GM12865 (cell line): ENCODE data around the gene SLC5A10.

Experiments used
- DNase-seq: peaks from one replicate; pipeline ENCODE4 v3.0.0; 2010; ENCODE audit warnings: low read depth
- H3K4me3 ChIP-seq: 2 replicates; pipeline ENCODE4 v1.5.1; 2011; ENCODE audit warnings: mild to moderate bottlenecking, low read depth, low read length, control low read depth
- TF ChIP-seq, protein P1 (sequence below): IDR thresholded peaks from 2 replicates; pipeline ENCODE4 v1.5.1; 2011; ENCODE audit warnings: low read length, control low read depth, low read depth, inconsistent platforms; ENCODE audit not compliant: insufficient read depth; ENCODE audit errors: missing control alignments

SLC5A10 gene

DNA sequence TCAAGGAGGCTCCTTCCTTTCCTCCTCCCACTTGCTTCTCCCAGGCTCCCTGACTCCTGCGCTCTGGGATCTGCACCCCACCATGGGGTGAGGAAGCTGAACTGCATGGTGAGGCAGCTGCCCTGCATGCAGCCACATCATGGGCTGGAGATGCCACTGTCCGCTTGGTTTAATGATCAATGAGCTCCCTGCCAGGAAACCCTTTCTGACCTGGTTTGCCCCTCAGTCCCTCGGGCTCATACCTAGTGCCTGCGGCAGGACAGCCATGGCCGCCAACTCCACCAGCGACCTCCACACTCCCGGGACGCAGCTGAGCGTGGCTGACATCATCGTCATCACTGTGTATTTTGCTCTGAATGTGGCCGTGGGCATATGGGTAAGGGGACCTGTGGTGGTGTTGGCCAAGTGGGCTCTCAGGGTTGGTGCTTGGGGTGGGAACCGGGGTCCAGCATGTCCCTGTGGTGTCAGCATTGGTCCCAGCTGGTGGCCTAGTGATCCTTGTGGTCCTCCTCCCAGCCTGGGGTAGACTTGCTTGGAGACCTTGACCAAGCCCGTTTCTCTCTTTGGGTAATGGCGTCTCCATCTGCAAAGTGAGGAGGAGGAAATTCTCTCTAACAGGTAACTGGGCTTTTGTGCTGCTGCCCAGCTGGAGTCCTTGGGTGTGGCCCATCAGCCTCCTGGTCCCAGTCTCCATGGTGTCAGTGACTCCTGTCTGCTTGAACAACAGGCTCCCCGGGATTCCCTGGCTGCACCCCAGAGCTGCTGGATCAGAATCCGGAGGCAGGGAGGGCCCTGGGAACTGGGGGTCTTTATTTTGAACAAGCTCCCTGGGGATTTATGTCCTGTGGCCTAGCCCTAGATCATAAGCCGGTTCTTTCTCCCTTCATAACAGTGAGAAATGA, at the start of gene SLC5A10:
TSS of gene SLC5A10 (plus strand) at position 225 of the 902 bp plus-strand sequence. CDS start at position 266, 41 bp downstream.
- DNase-seq = no peak
- TF ChIP-seq, protein P1, sequence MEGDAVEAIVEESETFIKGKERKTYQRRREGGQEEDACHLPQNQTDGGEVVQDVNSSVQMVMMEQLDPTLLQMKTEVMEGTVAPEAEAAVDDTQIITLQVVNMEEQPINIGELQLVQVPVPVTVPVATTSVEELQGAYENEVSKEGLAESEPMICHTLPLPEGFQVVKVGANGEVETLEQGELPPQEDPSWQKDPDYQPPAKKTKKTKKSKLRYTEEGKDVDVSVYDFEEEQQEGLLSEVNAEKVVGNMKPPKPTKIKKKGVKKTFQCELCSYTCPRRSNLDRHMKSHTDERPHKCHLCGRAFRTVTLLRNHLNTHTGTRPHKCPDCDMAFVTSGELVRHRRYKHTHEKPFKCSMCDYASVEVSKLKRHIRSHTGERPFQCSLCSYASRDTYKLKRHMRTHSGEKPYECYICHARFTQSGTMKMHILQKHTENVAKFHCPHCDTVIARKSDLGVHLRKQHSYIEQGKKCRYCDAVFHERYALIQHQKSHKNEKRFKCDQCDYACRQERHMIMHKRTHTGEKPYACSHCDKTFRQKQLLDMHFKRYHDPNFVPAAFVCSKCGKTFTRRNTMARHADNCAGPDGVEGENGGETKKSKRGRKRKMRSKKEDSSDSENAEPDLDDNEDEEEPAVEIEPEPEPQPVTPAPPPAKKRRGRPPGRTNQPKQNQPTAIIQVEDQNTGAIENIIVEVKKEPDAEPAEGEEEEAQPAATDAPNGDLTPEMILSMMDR = peak; percentile 7
- H3K4me3 ChIP-seq = no peak within 1 kb of the TSS

DNA sequence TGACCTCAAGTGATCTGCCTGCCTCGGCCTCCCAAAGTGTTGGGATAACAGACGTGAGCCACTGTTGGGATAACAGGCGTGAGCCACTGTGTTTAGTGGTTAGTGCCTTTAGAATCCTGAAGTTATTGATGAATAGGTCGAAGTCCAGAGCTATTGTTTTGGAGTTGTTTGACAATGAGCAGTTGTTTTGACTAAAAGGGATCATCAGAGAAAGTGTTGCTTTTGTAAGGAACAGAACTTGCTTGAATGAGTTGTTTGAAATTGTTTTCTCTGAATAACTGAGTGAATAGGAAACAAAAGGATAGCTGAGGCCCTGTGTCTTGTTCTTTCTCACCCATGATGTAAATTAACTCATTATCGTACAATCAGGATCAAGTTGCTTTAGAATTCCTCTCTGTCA, 47.5 kb upstream of the SLC5A10 start:
- no peak overlapping the region for H3K4me3 ChIP-seq
- no peak for DNase-seq
- TF ChIP-seq, protein P1 = no peak

DNA sequence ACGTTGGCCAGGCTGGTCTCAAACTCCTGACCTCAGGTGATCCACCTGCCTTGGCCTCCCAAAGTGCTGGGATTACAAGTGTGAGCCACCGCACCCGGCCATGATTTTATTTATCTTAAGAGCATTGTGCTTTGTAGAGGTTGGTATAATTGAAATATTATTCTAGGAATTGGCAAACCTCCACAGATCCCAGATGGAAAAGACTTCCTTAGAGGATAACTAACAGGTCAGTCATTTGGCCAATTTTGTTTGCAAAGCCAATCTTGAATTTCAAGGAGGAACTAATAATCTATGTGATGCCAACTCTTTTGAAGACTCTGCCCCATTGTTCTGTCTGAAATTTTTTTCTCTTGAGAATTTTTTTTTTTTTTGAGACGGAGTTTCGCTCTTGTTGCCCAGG, 46.7 kb upstream of the SLC5A10 start:
- TF ChIP-seq, protein P1 = no peak
- no peak overlapping the region for H3K4me3 ChIP-seq
- DNase-seq = no peak

DNA sequence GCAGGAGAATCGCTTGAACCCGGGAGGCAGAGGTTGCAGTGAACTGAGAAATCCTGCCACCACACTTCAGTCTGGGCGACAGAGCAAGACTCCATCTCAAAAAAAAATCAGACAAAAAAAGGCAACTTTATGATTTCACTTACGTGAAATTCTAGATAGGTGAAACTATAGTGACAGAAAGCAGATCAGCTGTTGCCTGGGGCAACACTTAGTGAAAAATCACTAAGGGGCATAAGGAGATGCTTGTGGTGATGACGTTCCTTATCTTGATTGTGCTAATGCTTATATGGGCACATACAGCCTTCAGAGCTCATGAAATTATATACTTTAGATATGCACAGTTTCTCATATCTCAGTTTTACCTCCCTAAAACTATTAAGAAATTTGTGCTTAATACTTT, 41.6 kb upstream of the SLC5A10 start:
- TF ChIP-seq, protein P1 = no peak
- DNase-seq = no peak
- no peak overlapping the region for H3K4me3 ChIP-seq

DNA sequence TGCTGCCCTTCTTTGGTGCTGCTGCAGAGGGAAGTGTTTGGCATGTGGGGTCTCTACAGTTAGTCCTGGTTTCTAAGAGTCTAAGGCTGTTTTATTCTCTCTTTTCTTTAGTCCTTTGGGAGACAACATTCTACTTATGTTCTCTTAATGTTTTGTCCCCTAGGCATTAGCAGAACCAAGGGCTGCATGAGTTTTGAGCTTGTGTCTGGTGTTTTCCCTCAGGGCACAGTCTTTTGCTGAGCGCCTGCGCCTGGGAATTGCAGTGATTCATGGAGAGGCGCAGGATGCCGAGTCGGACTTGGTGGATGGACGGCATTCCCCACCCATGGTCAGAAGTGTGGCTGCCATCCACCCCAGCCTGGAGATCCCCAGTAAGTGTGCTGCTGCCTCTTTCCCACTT, 41.1 kb upstream of the SLC5A10 start:
- no peak for DNase-seq
- H3K4me3 ChIP-seq = no peak overlapping the region
- TF ChIP-seq, protein P1 = no peak

DNA sequence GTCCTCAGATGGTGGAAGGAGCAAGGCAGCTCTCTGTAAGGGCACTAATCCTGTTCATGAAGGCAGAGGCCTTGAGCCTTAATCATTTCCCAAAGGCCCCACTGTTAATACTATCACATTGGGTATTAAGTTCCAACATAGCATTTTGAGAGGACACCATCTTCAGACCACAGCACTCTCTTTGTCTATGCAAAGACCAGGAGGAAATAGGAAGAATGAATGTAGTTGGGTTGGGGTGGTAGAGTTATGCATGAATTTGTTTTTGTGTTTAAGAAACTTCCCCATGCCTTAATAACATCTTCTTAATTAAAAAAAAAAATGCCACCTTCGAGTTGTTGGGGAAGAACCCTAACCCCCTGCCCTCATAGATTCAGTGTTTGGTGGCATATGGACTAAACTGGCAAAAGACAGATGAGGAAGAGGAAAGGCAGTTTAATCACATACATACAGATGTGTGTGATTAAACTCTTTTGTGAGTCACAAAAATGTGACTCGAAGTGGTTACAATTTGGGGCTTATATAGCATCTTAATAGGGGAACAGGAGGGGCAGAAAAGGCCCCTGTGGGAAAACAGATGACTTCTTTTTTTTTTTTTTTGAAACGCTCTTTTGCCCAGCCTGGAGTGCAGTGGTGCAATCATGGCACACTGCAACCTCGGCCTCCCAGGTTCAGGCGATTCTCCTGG, 35.0 kb upstream of the SLC5A10 start:
- no peak for DNase-seq
- no peak overlapping the region for H3K4me3 ChIP-seq
- TF ChIP-seq, protein P1 = no peak
